GM12892 (cell line): ENCODE results near the gene PRKN.

Source experiments
- DNase-seq: peaks from one replicate; pipeline ENCODE4 v3.0.0; 2011; ENCODE audit not compliant: insufficient read length
- FAIRE-seq: peaks from 2 replicates; lab custom pipeline; 2011; peaks lifted over from hg19 to GRCh38; lab: Jason Lieb, UNC
- POLR2A ChIP-seq: IDR thresholded peaks from 2 replicates; pipeline ENCODE4 v1.6.1; 2011; ENCODE audit warnings: low read depth, low read length, control low read depth
- POLR2AphosphoS5 ChIP-seq: IDR thresholded peaks from 2 replicates; pipeline ENCODE4 v1.6.1; 2011; ENCODE audit warnings: low read depth, low read length, control low read depth
- TAF1 ChIP-seq: IDR thresholded peaks from 2 replicates; pipeline ENCODE4 v1.6.1; 2011; ENCODE audit warnings: low read depth, mild to moderate bottlenecking, control low read depth, low read length, borderline replicate concordance

Gene PRKN

DNA sequence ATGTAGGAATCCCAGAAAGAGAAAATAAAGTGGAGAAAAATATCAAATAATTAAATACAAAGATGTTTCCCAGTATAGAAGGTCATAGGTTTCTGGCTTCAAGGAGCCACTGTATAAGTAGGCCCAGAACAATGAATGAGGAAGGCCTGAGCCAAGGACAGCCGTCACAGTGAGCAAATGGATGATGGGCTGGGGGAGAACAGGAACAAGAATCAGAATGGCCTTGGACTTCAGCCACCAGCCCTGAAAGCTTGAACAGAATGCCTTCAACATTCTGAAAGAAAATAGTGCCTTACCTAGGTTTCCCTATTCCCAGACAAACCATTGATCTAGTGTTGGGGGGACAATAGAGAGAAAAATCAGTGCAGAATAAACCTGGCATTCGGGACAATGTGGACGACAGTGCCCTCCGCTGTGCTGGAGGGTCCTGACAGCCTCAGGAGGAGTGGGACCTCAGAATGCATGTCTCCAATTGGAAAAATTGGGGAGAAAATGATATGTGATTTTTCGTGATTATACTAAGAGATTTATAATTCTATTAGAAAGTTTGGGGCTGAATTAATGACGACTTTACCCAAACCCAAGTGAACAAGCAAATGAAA, 1119.8 kb downstream of the PRKN start:
- FAIRE-seq (no peak), DNase-seq (no peak)

DNA sequence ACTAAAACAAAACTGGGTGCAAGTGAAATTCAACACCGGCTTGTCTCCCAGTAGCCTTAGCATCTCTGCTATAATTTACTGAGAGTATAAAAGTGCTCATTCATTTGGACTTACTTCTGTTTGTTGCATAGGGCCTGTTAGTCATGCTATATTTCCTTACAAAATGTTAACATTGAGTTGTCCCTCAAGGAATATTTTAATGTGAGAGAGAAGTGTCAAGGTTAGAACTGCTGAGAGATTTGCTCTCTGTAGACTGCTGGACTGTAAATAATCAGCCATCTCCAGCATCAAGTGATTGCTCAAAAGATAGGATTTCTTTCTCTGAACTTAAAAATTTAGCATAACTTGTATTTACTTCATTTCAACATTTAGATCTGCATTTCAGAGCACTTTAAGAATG, 1125.2 kb downstream of the PRKN start:
- FAIRE-seq: no peak
- DNase-seq: no peak
- TF ChIP-seq POLR2AphosphoS5: no peak
- TF ChIP-seq TAF1: no peak
- no peak for TF ChIP-seq POLR2A

More for the DNA sequence above, 1119.8 kb downstream of the PRKN start:
- no peak for TF ChIP-seq POLR2A
- TF ChIP-seq TAF1: no peak
- TF ChIP-seq POLR2AphosphoS5: no peak

DNA sequence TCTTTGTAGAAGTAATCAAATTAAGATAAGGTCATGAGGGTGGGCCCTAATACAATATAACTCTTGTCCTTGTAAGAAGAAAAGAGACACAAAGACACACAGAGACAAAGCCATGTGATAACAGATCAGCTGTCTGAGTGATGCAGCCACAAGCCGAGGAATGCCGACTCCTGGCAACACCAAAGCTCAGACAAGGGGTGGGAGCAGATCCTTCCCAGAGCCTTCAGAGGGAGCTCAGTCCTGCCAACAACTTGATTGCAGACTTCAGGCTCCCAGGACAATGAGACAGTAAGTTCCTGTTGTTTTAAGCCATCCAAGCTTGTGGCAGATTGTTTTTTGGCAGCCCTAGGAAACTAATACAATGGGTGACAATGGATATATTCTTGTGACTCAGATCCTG, 1128.7 kb downstream of the PRKN start:
- no peak for FAIRE-seq
- TF ChIP-seq TAF1 (no peak), POLR2AphosphoS5 (no peak), POLR2A (no peak)
- no peak for DNase-seq

DNA sequence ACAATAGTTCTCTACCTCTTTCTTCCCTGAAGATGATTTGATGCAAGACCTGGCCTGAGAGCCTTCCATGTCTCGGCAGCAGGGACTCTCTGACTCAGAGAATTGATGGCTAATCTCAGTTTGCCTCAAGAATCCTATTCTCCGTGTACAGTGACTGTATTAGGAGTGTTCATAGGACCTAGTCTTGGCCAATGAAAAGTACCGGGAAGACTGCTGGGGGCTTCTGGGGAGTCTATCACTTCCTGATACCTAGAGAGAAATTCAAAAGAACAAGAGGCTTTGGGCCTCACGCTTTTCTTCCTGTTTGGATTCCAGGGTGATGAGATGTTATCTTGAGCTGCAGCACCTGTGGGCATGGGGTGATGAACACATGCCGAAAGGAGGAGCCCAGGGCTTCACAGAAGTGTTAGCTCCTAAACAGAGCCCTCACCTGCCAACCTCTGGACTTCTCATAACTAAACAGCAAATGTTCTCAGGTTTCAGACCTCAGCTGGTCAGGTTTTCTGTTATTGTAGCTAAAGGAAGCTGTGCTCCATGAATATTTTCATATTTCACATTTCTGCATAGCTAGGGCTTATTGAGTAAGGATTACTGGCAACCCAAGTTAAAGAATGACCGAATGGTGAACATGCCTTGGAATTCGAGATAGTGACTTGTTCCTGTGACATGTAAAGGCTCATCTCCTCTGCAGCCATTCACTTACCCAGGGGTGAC, 1130.6 kb downstream of the PRKN start:
- TF ChIP-seq POLR2AphosphoS5: no peak
- TF ChIP-seq POLR2A: no peak
- FAIRE-seq: no peak
- no peak for DNase-seq

DNA sequence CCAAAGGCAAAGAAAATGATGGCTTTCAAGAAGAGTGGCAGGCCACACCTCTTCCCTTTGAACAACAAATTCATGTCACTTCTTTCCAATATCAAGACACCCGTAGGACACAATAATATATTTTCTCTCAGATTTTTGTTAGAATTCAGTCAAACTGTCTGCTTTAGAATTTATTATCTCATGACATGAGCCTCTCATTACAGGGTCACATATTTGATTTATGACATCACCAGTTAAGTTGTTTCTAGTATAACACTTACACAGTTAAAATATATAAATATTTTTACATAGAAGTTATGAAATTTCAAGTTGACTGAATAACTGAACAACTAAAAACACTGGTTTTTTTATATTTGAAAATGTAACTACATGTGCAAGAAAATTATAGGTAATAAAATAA, 1133.2 kb downstream of the PRKN start:
- no peak for TF ChIP-seq TAF1
- TF ChIP-seq POLR2AphosphoS5: no peak
- no peak for TF ChIP-seq POLR2A
- FAIRE-seq: no peak
- DNase-seq: no peak

DNA sequence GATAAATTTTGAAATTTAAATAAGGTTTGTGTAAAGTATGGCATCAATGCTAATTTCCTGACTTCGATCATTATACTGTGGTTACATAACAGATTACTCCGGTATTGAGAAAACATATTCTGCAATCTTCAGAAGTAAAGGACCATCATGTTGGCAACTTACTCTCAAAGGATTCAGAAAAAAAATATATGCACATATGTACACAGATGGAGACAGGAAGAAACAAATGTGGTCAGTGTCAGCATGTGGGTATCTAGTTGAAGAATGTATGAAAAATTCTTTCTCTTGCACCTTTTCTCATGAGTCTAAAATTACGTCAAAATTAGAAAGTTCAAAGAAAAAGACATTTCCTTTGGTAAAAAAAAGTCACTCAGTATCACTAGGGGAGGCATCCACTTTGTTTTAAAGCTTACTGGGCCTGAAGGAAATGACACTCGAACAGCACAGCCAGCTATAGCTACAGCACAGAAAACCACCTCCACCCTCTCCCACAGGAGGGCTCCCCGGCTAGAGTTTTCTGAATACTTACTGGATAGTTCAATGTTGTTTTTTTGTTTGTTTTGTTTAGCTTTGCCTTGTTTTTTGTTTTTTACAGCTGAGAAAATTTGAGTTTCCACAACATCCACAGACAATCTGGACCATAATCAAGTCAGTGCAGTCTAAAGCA, 1136.5 kb downstream of the PRKN start:
- DNase-seq: no peak
- FAIRE-seq: no peak
- TF ChIP-seq TAF1: no peak
- no peak for TF ChIP-seq POLR2AphosphoS5
- no peak for TF ChIP-seq POLR2A

DNA sequence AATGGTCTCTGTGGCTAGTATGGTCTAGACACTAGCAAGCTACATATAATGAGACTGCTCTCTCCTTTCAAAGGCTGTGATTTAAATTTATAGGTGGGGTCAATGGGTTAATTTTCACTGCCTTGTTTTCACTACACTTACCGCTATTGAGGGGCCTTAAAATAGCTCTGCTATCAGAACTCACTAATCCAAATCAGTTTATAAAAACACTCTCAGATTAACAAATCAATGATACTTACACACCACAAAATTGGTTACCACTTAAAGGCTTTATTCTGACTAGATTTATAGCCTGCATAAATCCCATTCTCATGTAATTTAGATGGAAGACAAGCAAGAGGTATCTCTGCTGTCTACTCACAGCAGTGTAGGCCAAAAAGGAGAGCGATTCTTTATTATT, 1140.7 kb downstream of the PRKN start:
- FAIRE-seq (no peak), DNase-seq (no peak)
- no peak for TF ChIP-seq POLR2AphosphoS5
- TF ChIP-seq TAF1: no peak
- no peak for TF ChIP-seq POLR2A

DNA sequence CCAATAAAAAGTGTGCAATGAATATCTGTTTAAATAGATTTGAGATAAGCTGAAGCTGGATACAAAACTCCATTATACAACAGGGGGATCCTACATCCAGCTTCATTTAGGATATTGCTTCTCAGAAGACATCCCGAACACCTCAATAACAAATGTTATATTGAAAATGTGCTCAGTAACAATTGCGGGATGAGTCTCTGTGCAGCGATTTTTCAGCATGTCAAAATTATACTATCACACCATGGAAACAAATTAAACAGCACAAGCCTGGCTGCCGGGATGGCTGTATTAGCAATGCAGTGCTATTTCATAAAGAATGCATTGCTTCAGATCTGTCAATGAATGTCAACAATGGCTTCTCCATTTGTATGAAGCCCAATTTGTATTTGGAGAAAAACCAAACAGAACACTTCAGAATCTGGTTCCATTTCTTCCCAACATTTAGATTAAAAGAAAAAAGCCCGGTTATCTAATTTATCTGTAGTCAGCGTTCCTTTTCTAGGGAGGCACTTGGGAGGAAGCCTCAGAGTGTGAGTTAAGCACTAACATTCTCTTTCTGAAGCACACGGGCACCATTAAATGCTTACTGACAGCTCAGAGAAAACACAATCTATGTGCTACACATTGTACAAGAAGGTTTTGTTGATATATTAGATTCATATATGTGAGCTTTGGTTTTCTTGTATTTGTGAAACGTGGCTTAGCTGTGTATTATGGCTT, 1142.8 kb downstream of the PRKN start:
- FAIRE-seq (no peak), DNase-seq (no peak)
- TF ChIP-seq POLR2AphosphoS5 (no peak), POLR2A (no peak), TAF1 (no peak)

DNA sequence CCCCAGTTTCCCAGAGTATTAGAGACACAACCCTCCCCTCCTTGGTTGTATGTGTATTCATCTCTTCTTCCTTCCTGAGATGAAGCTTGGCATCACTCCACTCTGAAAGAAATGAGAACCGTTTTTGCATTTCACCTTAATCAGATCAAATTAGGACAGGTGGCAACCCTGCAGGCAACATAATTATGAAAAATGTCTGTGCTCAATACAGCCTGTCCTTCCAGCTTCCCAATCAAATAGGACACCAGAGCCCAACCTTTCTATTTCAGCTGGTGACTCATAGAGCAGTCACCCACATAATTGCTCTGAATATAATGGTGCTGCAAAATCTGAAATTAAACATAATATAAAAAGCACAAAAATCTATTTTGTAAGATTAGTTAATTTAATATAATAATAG, 1143.5 kb downstream of the PRKN start:
- DNase-seq (no peak), FAIRE-seq (no peak)
- TF ChIP-seq POLR2AphosphoS5: no peak
- no peak for TF ChIP-seq TAF1
- TF ChIP-seq POLR2A: no peak

DNA sequence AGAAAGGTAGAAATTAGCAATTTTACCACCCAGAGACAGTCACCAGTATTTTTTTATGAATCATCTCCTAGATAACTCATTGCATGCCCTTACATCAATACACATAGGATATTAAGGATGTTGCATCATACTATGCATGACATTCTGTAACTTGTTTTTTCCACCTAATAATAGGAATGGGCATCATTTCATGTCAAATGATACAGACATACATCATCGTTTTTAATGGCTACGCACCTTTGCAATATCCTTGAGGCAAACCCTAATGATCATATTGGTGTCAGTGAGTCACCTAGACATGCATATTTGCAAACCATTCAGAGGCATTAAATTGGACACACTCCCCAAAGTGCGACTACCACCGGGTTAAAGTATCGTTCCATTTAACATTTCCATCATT, 1144.0 kb downstream of the PRKN start:
- TF ChIP-seq POLR2A (no peak), POLR2AphosphoS5 (no peak), TAF1 (no peak)
- no peak for FAIRE-seq
- DNase-seq: no peak

DNA sequence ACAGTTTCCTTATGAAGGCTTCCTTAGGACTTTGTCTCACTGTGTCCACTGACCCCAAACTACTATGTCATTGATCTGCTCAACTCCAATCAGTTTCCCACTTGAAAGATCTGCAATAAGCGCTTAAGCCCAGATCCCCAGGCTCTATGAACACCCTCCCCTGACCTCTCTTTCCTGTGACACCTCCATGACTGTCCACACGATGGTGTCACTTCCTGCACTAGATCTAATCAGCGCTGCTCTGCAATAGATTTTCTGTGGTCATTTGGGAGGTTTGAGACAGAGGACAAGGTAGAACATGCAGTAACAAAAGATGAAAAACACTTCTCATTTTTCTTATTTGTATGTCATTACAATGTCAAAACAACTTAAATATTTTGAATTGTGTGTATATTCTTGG, 1149.1 kb downstream of the PRKN start:
- TF ChIP-seq TAF1 (no peak), POLR2A (no peak), POLR2AphosphoS5 (no peak)
- no peak for DNase-seq
- FAIRE-seq: no peak
